ENCODE results near the gene MUC20. TPM values are rescaled to one million over a fixed set of nuclear protein-coding genes. Genes with fewer than 3 reads are reported as not detected.

The MUC20 gene
- total and polyA plus RNA-seq, 2 of the 8 experiments (the other 6 are each of a cell fraction or from before 2014, with no cell fraction given): 0.24 to 0.26 TPM

- TF ChIP-seq, protein P1, sequence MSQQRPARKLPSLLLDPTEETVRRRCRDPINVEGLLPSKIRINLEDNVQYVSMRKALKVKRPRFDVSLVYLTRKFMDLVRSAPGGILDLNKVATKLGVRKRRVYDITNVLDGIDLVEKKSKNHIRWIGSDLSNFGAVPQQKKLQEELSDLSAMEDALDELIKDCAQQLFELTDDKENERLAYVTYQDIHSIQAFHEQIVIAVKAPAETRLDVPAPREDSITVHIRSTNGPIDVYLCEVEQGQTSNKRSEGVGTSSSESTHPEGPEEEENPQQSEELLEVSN (IDR thresholded peaks at IDR 0.05): peak; percentile 81
- TF ChIP-seq RBBP5 (IDR thresholded peaks at IDR 0.05; ENCODE audit: borderline replicate concordance, low read depth, low read length) (no peak), HDAC2 (IDR thresholded peaks at IDR 0.05; ENCODE audit: borderline replicate concordance in 1 of 2, low read depth in 2 of 2, low read length in 2 of 2) (no peak), MAX (IDR thresholded peaks at IDR 0.05) (peak; percentile 77), SUZ12 (IDR thresholded peaks at IDR 0.05; ENCODE audit: low read length) (no peak), JUND (IDR thresholded peaks at IDR 0.05; ENCODE audit: low read length) (no peak)
- Histone ChIP-seq H2BK20ac (ENCODE audit: low read length) (no peak overlapping the region), H4K20me1 (replicated peaks in 1 of 2; ENCODE audit: control insufficient read depth in 1 of 2, insufficient read depth in 2 of 2, low read length in 2 of 2) (no peaks in the 10 kb centered on the region), H3K36me3 (ENCODE audit: control insufficient read depth in 2 of 4, insufficient read depth in 4 of 4, low read length in 3 of 4) (no peaks in the 10 kb centered on the region; a peak in 1 of 8 replicates), H4K91ac (replicated peaks; ENCODE audit: insufficient read length, low read length) (no peak overlapping the region), H3K4me2 (ENCODE audit: insufficient read depth in 1 of 2, low read depth in 2 of 2, low read length in 2 of 2) (no peak overlapping the region), H3K18ac (ENCODE audit: extremely low read depth, low read length) (no peak overlapping the region), H3K4me1 (replicated peaks in 1 of 4; ENCODE audit: control insufficient read depth in 3 of 4, insufficient read depth in 4 of 4, low read length in 3 of 4) (peaks cover 0 to 10% (median 5%) of the 10 kb centered on the region in 4 experiments; a peak in 6 of 7 replicates), H2AK5ac (ENCODE audit: low read depth, low read length) (no peak overlapping the region), H3K56ac (replicated peaks; ENCODE audit: insufficient read length, low read depth, low read length) (no peak overlapping the region), H3K79me1 (ENCODE audit: low read depth, low read length) (no peaks in the 10 kb centered on the region), H2BK5ac (ENCODE audit: low read depth, low read length) (no peak overlapping the region), H2AFZ (ENCODE audit: low read length) (no peak overlapping the region), H3K9me3 (ENCODE audit: insufficient read depth in 2 of 2, low read depth in 1 of 2, low read length in 1 of 2) (no peaks in the 10 kb centered on the region), H3K4ac (replicated peaks; ENCODE audit: insufficient read length, low read depth, low read length) (no peak overlapping the region), H3K27ac (ENCODE audit: low read depth, low read length) (no peak overlapping the region), H4K8ac (ENCODE audit: extremely low read depth, insufficient read depth, low read length) (no peak overlapping the region), H4K5ac (ENCODE audit: insufficient read length, low read depth, low read length) (no peak overlapping the region), H2BK12ac (ENCODE audit: low read depth, low read length) (no peak overlapping the region), H3K9ac (replicated peaks in 1 of 4; ENCODE audit: extremely low read depth in 1 of 4, low read depth in 3 of 4, low read length in 3 of 4) (no peak overlapping the region), H3K27me3 (replicated peaks in 1 of 4; ENCODE audit: control insufficient read depth in 3 of 4, extremely low read depth in 1 of 4, insufficient read depth in 3 of 4, low read length in 3 of 4) (no peaks in the 10 kb centered on the region), H2BK15ac (ENCODE audit: low read length) (0 out of 2 replicates have a peak overlapping the region, but pooled peaks have one; percentile 9), H3K14ac (ENCODE audit: insufficient read length) (no peak overlapping the region), H2BK120ac (replicated peaks; ENCODE audit: low read depth, low read length) (no peak overlapping the region), H3K23me2 (ENCODE audit: low read depth, low read length) (no peaks in the 10 kb centered on the region), H3K4me3 (ENCODE audit: extremely low read depth in 1 of 4, insufficient read depth in 2 of 4, low read depth in 3 of 4, low read length in 4 of 4) (no peak overlapping the region), H3K23ac (ENCODE audit: insufficient read length) (no peak overlapping the region), H3K79me2 (ENCODE audit: control insufficient read depth in 1 of 2, insufficient read depth in 2 of 2, low read length in 2 of 2) (no peaks in the 10 kb centered on the region)
- FAIRE-seq: no peak
- ChIA-PET POLR2A (ENCODE audit: partially characterized antibody) (interaction anchor here (2.2 kb wide), 1 partner anchor 15 kb away, joined by 5 read pairs; no protein-coding TSS in a partner anchor), CTCF (ENCODE audit: partially characterized antibody) (interaction anchor here (0.6 to 1.8 kb wide), 4 partner anchors 10 to 814 kb away, joined by 3 to 6 read pairs (median 4); no protein-coding TSS in a partner anchor)
- WGBS, 2 experiments (ENCODE audit: extremely low coverage in 1 of 2, insufficient coverage in 1 of 2, insufficient read length in 1 of 2, insufficient replicate concordance in 2 of 2, low coverage in 1 of 2, low lambda C conversion rate in 2 of 2, missing lambda C conversion rate in 1 of 2): 67% methylated on average over 9 of the region's 9 CpGs; no CpG with 5 or more reads in 1 of the 2 experiments
- DNase-seq (ENCODE audit: low read depth in 1 of 2, low spot score in 2 of 2): no peak
These were observed 16.3 kb upstream of the MUC20 start for GRCh38 chr3:195704433-195704999.

Measured in H1 (cell line).